MCF 10A (cell line): ENCODE results near the gene TMEM252. TPM values are rescaled to one million over a fixed set of nuclear protein-coding genes. Genes with fewer than 3 reads are reported as not detected.

ENCODE experiments used
- BruUV-seq: library from RNA; stranded (reverse); fragments of 400-500 nt; replicated peaks from 2 replicates; lab custom pipeline; 2021; lab: Mats Ljungman, UMichigan
- CTCF ChIA-PET: fragments of 300-600 bp; sonication (Branson Sonifier 250); formaldehyde crosslinking; extraction: SDS; loops from one replicate; lab custom pipeline; 2021; ENCODE audit warnings: antibody characterized with exemption, inconsistent platforms; lab: Yijun Ruan, JAX
- POLR2A ChIA-PET: fragments of 300-600, 350-650 bp; sonication (Branson Sonifier 250); formaldehyde crosslinking; extraction: SDS; loops from one replicate; lab custom pipeline; 2020; ENCODE audit warnings: antibody characterized with exemption, inconsistent platforms; lab: Yijun Ruan, JAX
- DNase-seq: peaks from one replicate; pipeline ENCODE4 v3.0.0-alpha.2; 2018; ENCODE audit not compliant: unreplicated experiment
- H3K27ac Mint-ChIP-seq: one replicate; pipeline ENCODE4 v1.8.0; 2022; ENCODE audit warnings: mild to moderate bottlenecking, low read depth, mixed read lengths; ENCODE audit not compliant: unreplicated experiment
- H3K27me3 Mint-ChIP-seq: one replicate; pipeline ENCODE4 v1.8.0; 2022; ENCODE audit warnings: mixed read lengths; ENCODE audit not compliant: insufficient read depth, unreplicated experiment
- H3K36me3 Mint-ChIP-seq: one replicate; pipeline ENCODE4 v1.8.0; 2022; ENCODE audit warnings: mild to moderate bottlenecking, moderate library complexity, mixed read lengths; ENCODE audit not compliant: insufficient read depth, unreplicated experiment
- H3K4me1 Mint-ChIP-seq: one replicate; pipeline ENCODE4 v1.8.0; 2022; ENCODE audit warnings: mixed read lengths; ENCODE audit not compliant: insufficient read depth, unreplicated experiment
- H3K4me3 Mint-ChIP-seq: one replicate; pipeline ENCODE4 v1.8.0; 2022; ENCODE audit warnings: mild to moderate bottlenecking, moderate library complexity, mixed read lengths; ENCODE audit not compliant: unreplicated experiment
- H3K9me3 Mint-ChIP-seq: one replicate; pipeline ENCODE4 v1.8.0; 2022; ENCODE audit warnings: mixed read lengths; ENCODE audit not compliant: unreplicated experiment
- CTCF ChIP-seq: fragments of 200-600 bp; IDR thresholded peaks from one replicate; pipeline ENCODE4 v1.8.0; 2022; ENCODE audit warnings: antibody characterized with exemption, mild to moderate bottlenecking; ENCODE audit not compliant: unreplicated experiment
- intact Hi-C: fragments of 100-400 bp; cut with micrococcal nuclease; formaldehyde crosslinking; loops from 2 replicates; pipeline ENCODE4 v1.14.1; 2022
- total RNA-seq: library from RNA; stranded (reverse); gene quantifications from 2 replicates; pipeline ENCODE4 v1.2.3, GENCODE V29; 2022

Gene TMEM252
- total RNA-seq, 1 experiment from 2014 or later = not detected

GRCh38 chr9:68489646-68490045, 51.0 kb downstream of the TMEM252 start:
- no peaks in the 10 kb centered on the region for H3K36me3 Mint-ChIP-seq
- intact Hi-C loops = no loop called here
- H3K4me3 Mint-ChIP-seq = no peak overlapping the region
- H3K4me1 Mint-ChIP-seq = no peaks in the 10 kb centered on the region
- no peak for TF ChIP-seq CTCF
- H3K9me3 Mint-ChIP-seq = no peaks in the 10 kb centered on the region
- H3K27ac Mint-ChIP-seq = no peak overlapping the region
- H3K27me3 Mint-ChIP-seq = peaks cover 42% of the 10 kb centered on the region
- BruUV-seq = no TSS peak
- CTCF ChIA-PET = interaction anchor here (0.9 to 1.1 kb wide), 3 partner anchors 15 to 40 kb away, joined by 3 read pairs; no protein-coding TSS in a partner anchor
- no peak for DNase-seq
- POLR2A ChIA-PET = interaction anchor here (0.7 kb wide), 1 partner anchor 22 kb away, joined by 3 read pairs; no protein-coding TSS in a partner anchor

GRCh38 chr9:68488126-68488525, 52.6 kb downstream of the TMEM252 start:
- TF ChIP-seq CTCF = no peak
- no peak overlapping the region for H3K27ac Mint-ChIP-seq
- no peaks in the 10 kb centered on the region for H3K4me1 Mint-ChIP-seq
- intact Hi-C loops = no loop called here
- ChIA-PET POLR2A (no interaction called here), CTCF (no interaction called here)
- H3K9me3 Mint-ChIP-seq = no peaks in the 10 kb centered on the region
- no peaks in the 10 kb centered on the region for H3K36me3 Mint-ChIP-seq
- no peak overlapping the region for H3K4me3 Mint-ChIP-seq
- no peak for DNase-seq
- H3K27me3 Mint-ChIP-seq = peaks cover 35% of the 10 kb centered on the region
- no TSS peak for BruUV-seq

Other genes with a start within 250 kb of the TMEM252 start
- 0.96 TPM in 1 of 2 replicates, not detected in the other for gene FOXD4L3, start 238.0 kb downstream of the TMEM252 start, total RNA-seq
- not detected in 2 replicates for gene PGM5, start 184.3 kb downstream of the TMEM252 start, total RNA-seq
- 0.16 TPM in 1 of 2 replicates, not detected in the other for gene PIP5K1B, start 164.4 kb upstream of the TMEM252 start, total RNA-seq